GM18951 (cell line): ENCODE data around the gene ROR1.

Experiments
- POLR2A ChIP-seq: IDR thresholded peaks from 4 replicates; pipeline ENCODE4 v1.6.1; 2011; ENCODE audit warnings: mild to moderate bottlenecking; ENCODE audit not compliant: insufficient read length, insufficient read depth; ENCODE audit errors: extremely low read depth
- in situ Hi-C: fragments of 300-500 bp; cut with MboI; formaldehyde crosslinking; loops from one replicate; pipeline ENCODE4 v1.12.0; 2022; ENCODE audit warnings: low sequenced_read_pairs, mixed read lengths, inconsistent platforms; ENCODE audit not compliant: unreplicated experiment

The ROR1 gene

GRCh38 chr1:63827411-63828321 lies 53.8 kb downstream of the ROR1 start:
- in situ Hi-C loops: no loop called here
- TF ChIP-seq POLR2A: no peak

- no peak for TF ChIP-seq POLR2A
- in situ Hi-C loops: no loop called here
Observed at GRCh38 chr1:63828322-63829044, 54.7 kb downstream of the ROR1 start.

GRCh38 chr1:63829349-63830327 lies 55.8 kb downstream of the ROR1 start:
- in situ Hi-C loops: no loop called here
- no peak for TF ChIP-seq POLR2A

- in situ Hi-C loops: no loop called here
- no peak for TF ChIP-seq POLR2A
Observed at GRCh38 chr1:63831409-63831808, 57.6 kb downstream of the ROR1 start.

- no peak for TF ChIP-seq POLR2A
- in situ Hi-C loops: no loop called here
Observed at GRCh38 chr1:63833363-63834119, 59.7 kb downstream of the ROR1 start.

- in situ Hi-C loops: no loop called here
- TF ChIP-seq POLR2A: no peak
Observed at GRCh38 chr1:63835128-63835527, 61.3 kb downstream of the ROR1 start.

- no peak for TF ChIP-seq POLR2A
- in situ Hi-C loops: no loop called here
Observed at GRCh38 chr1:63836374-63836773, 62.6 kb downstream of the ROR1 start.

GRCh38 chr1:63836830-63837229 lies 63.0 kb downstream of the ROR1 start:
- TF ChIP-seq POLR2A: no peak
- in situ Hi-C loops: no loop called here

GRCh38 chr1:63843010-63843409 lies 69.2 kb downstream of the ROR1 start:
- no peak for TF ChIP-seq POLR2A
- in situ Hi-C loops: no loop called here

GRCh38 chr1:63843884-63844283 lies 70.1 kb downstream of the ROR1 start:
- in situ Hi-C loops: no loop called here
- TF ChIP-seq POLR2A: no peak

GRCh38 chr1:63845346-63845745 lies 71.5 kb downstream of the ROR1 start:
- in situ Hi-C loops: no loop called here
- no peak for TF ChIP-seq POLR2A

GRCh38 chr1:63847308-63847910 lies 73.6 kb downstream of the ROR1 start:
- in situ Hi-C loops: no loop called here

More at GRCh38 chr1:63847308-63847910, 73.6 kb downstream of the ROR1 start:
- no peak for TF ChIP-seq POLR2A
